CD4-positive, alpha-beta T cell treated with Interleukin-12 subunit alpha and Interleukin-12 subunit beta, for 1 hour (primary cell): Measurements from ENCODE around the gene NDUFAB1.
A peak's percentile ranks its signal among the peaks of the same experiment; 100 is the strongest.
"Not testable (repeated sequence)": the region's sequence is repeated elsewhere in the genome, so short reads cannot be mapped to it uniquely, and the experiment has no call there.

Source experiments
- DNase-seq: peaks from one replicate; pipeline ENCODE4 v3.0.0-alpha.2; 2020

NDUFAB1 gene

DNA sequence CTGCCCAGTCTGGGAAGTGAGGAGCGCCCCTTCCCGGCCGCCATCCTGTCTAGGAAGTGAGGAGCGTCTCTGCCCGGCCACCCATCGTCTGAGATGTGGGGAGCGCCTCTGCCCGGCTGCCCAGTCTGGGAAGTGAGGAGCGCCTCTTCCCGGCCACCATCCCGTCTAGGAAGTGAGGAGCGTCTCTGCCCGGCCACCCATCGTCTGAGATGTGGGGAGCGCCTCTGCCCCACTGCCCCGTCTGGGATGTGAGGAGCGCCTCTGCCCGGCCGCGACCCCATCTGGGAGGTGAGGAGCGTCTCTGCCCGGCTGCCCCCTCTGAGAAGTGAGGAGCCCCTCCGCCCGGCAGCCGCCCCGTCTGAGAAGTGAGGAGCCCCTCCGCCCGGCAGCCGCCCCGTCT, 12.8 kb downstream of the NDUFAB1 start:
- DNase-seq: not testable (repeated sequence)

DNA sequence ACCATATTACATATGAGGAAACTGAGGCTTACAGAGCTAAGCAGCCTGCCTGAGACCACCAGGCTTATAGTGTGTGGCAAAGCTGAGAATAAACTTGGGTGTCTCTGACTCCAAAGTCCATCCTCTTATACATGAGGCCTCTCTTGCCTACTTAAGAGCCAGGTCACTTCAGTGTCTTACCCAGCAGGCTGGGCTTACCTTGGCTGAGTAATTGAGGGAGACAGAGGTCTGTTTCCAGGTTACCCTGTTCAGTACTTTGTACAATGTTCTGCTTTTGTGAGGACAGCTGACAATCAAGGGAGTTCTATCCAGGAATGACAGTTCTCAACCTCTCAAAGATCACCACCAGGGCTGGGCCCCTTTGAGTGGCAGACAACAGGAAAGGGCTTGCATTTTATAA, 14.4 kb downstream of the NDUFAB1 start:
- no peak for DNase-seq

DNA sequence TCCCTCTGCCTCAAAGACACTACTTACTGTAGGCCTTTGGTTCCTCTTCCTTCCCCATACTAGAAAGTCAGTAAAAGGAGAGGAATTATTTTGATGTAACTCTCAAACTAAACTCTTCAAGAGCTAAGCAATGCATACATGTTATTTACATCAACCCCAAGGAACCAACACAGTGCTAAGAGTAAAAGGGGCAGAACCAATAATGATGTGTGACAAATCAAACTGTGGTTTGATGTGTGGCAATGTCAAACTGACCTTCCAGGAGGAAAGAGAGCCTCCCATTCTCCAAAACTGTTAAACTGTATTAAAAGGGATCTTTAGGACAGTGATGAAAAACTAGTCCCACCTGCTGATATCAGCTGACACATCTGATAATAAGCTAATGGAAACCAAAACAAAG, 15.7 kb downstream of the NDUFAB1 start:
- DNase-seq: no peak

GRCh38 chr16:23579371-23579770, 16.7 kb downstream of the NDUFAB1 start:
- no peak for DNase-seq

DNA sequence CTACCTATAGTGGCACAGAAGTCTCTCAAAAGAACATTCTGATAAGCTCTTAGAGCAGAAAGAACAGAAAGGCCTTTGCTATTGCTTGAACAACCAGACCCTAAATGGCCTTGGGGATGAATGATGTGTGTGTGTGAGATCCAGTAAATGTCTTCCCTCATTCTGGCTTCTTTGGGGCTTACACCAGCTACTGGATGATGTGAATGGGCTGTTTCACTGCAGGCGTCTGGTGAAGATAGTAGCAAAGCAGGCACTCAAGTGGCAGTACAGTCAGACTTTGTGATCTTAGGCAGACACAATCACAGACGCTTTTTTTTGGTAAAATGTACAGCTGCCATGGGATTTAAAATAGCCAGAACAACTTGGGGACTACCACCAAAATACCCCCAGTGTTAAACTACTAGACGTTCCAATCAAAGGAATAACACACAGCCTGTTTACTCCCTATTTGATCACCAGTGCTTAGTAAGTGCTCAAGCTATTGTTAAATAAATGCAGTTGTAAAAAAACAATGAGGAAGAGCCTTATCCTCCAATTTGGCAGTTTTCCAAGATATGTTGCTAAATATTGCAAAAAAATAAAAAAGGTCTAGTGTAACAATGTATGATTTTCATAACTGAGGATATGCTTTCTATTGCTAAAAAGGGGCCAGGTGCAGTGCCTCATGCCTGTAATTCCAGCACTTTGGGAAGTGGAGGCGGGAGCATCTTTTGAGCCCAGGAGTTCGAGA, 17.9 kb downstream of the NDUFAB1 start:
- DNase-seq: no peak

DNA sequence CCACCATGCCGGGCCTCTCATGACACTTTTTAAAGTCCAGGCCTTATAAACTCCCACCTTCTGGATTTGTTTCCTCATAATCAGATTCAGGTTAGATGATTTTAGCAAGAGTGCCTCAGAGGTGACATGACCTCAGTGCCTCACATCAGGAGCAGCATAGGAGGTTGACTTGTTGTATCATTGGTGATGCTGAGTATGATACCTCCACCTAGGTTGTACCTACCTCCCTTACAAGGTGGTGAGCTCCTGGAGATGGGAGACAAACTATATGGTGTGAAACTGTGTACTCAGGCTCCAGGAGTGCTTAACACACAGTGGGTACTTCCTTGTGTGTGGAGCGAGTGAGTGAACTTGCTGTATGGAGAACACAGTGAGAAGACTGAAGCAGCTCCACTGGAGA, 18.6 kb downstream of the NDUFAB1 start:
- no peak for DNase-seq

DNA sequence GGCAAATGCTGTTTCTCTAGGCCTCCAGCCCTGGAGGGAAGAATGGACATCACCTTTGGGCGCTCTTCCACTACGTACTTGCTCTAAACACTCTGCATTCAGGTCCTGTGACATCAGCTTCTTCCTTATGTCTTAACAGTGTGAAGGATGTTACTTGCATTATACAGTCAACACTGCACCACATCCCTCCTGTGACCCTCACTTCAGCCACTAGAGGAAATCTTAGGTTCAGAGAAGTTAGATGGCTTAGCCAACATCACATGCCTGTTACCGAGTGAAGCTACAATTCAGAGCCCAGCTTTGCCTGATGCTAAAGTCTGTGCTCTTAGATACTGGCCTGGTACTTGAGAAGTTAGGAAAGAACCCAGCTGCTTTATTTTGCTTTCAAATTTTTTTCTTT, 20.3 kb downstream of the NDUFAB1 start:
- no peak for DNase-seq

- no peak for DNase-seq
Observed at GRCh38 chr16:23573817-23574216, 22.3 kb downstream of the NDUFAB1 start.

DNA sequence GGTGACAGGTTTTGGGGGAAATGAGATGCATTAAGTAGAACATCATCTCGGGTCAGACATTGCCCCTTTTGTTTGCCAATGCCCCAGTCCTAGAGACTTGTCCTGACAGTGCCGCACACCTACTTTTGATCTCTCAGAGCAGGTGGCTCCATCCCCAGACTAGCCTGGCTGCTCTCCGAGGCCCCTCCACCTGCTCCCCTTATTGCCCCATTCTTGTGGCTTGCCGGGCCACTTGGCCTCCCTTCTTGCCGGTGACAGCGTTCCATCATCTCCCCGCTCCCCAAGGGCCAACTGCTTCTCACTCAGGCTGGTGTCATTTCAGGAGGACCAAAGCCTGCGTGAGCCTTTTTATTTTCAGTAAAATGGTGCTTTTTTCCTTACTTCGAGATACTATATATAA, 23.7 kb downstream of the NDUFAB1 start:
- no peak for DNase-seq

DNA sequence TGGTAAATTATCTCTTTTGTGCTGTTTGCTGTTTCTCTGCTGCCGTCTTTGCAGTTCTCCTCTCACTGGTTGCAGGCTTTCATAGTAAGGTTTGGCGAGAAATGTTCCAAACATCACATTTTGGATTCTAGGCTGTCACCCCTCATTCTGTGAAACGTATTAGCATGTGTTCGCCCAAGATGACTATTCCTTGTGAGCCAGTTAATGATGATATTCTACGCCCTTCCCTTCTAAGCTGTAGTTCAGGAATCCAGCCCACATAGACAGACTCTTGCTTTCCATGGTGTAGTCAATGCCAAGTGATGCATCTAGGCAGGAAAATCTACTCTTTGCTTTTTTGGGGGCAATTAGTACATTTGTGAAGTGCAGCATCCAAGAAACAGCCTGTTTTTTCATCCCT, 24.2 kb downstream of the NDUFAB1 start:
- DNase-seq: no peak

GRCh38 chr16:23570992-23571632, 25.0 kb downstream of the NDUFAB1 start:
- DNase-seq: no peak

DNA sequence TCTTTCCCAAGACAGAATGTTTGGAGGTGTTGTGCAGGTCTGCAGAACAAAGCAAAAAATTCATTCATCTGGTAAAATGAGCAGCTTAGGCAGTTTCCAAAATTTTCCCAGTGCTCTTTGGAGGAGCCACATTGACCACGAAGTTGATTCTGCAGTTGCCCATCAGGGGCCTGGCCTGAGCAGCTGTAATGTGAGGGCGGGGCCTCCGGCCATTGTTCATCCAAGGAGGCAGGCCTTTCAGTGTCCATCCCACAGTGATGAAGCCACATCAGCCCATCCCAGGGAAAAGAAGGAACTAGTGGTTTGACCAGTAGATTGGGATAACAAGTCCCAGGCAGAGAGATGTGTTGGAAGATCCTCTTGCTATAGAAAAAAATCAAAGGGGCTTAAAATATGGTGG, 28.5 kb downstream of the NDUFAB1 start:
- DNase-seq: no peak

DNA sequence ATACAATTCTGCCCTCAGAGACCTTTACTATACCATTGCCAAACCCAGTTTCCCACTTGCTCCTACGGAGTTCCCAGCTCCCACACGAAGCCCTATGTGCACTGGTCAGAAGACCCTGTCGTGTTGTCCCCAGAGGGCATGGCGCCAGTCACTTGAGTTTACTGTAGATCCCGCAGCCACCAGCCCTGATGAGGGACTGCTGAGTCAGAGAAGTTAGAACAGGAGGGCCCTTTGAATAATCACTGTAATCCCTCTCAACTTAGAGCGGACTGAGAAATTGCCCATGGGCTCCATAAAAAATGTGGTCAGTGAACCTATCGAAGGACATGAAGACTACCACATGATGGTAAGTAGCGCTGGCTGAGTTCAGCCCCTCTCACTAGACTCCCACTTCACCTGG, 29.4 kb downstream of the NDUFAB1 start:
- DNase-seq: no peak

GRCh38 chr16:23564575-23565363, 31.3 kb downstream of the NDUFAB1 start:
- no peak for DNase-seq

DNA sequence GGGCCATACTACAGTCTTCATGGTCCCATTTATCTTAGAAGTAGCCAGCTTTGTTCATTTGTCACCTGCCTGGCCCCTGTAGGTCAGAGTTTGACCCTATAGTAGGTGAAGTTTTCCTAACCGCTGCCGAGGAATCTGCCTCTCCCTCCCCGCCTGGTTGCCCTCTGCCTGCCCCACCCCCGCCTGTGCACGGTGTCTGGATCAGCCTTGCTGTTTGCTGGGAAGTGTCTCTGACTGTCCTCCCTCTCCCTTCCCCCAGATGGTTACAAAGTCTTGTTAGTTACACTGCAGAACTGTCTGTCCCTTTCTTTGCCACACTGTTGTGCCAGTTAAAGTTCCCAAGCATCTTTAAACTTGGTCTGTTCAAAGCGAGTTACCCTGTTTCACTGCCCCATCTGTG, 32.9 kb downstream of the NDUFAB1 start:
- no peak for DNase-seq

GRCh38 chr16:23562505-23562904, 33.6 kb downstream of the NDUFAB1 start:
- no peak for DNase-seq

DNA sequence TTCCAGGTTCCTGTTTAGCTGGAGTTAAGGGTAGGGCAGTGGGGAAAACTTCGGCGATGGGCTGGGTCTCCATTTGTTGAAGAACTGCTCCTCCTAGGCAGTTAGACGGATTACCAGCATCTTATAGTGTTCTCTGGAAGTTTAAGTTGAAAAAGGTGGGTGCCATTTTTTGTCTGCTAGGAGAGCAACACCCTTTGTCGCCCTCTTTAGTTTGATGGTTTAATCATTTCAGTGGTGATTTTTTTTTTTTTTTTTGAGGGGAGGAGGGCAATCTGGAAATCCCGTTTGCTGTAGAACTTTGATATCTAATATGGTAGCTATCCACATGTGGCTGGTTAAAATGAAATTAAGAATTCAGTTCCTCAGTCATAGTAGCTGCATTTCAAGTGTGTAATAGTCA, 34.5 kb downstream of the NDUFAB1 start:
- DNase-seq: no peak

DNA sequence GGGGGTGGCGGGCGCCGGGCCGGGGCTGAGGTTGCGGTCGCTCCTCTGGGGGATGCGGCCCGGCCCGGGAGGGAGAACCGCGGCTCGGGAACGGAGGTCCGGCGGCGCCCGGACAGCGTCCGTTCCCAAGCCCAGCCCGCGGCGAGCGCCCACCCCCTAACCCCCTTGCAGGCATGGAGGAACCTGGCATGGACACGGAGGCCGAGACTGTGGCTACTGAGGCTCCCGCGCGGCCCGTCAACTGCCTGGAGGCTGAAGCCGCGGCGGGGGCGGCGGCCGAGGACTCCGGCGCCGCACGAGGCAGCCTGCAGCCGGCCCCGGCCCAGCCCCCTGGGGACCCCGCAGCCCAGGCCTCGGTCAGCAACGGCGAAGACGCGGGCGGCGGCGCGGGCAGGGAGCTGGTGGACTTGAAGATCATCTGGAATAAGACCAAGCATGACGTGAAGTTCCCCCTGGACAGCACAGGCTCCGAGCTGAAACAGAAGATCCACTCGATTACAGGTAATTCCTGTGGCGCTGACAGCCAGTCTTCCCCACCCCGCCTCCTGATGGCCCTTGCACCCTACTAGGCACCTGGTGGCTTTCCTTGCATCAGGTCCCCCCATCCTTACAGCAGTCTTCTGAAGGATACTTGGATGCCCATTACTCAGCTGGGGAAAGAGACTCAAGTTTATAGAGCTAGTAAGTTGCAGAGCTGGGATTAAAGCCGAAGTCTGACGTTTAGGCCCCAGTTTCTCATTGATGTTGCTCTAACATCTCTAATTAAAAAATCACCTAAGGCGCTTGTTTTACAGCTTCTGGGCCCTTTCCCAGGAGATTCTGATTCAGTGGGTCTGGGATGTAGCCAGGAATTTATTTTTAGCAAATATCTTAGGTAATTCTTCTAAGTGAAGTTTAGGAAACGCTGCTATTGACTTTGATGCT, 38.1 kb downstream of the NDUFAB1 start:
- DNase-seq: no peak

DNA sequence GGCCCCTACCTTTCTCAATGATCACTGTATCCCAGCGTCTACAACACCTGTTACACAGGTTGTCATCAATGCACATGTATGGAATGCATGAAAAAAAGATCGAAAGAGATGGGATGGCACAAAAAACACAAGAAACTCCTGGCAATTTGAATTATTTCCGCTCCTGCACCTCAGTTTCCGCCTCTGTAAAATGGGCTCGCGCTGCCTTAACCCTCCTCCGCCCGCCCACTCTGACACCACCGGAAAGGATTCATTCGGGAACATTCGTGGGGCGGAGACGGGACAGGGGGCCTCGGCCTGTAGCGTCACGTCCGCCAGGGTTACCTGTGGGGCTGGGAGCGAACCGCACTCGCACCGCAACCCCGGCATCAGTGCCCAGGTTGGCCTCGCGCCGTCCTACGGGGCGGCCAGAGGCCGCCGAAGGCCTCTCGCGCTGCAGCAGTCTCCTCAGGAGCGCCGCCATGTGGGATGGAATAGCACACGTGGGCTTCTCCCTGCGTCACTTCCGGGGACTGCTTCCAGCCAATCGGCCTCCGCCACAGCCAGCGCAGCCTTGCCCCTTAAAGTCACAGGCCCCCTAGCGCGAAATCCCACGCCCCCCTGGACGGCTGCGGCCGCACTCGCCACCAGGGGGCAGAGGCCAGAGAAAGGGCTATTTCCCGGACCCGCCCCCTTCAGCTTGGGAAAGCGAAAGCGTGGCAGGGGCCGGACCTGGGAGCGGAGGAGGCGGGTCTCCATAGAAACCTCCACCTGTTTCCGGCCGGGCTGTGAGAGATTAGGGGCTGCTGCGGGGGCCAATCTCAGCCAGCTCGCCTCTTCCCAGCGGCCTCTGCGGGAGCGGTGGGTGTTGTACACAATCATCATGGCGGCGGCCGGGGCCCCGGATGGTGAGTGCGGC, 39.0 kb downstream of the NDUFAB1 start, which contains the start of the genes EARS2 and UBFD1:
TSS of gene EARS2 (minus strand) at position 470 of the 898 bp plus-strand sequence. CDS start at position 463, 7 bp downstream.
TSS of gene UBFD1 (plus strand) at position 847 of the 898 bp plus-strand sequence. CDS start at position 863, 16 bp downstream.
- DNase-seq: peak; percentile 96

- DNase-seq: no peak
Observed at GRCh38 chr16:23554536-23554935, 41.6 kb downstream of the NDUFAB1 start.

- DNase-seq: no peak
Observed at GRCh38 chr16:23552161-23552560, 44.0 kb downstream of the NDUFAB1 start.

GRCh38 chr16:23549938-23550337, 46.2 kb downstream of the NDUFAB1 start:
- DNase-seq: no peak
